B cell (primary cell): ENCODE measurements around the gene MRPS6.

ENCODE experiments used
- EZH2 ChIP-seq: IDR thresholded peaks from 2 replicates; pipeline ENCODE4 v1.6.1; 2012; ENCODE audit warnings: borderline replicate concordance, low read depth, mild to moderate bottlenecking, moderate library complexity, low read length; ENCODE audit not compliant: insufficient read depth, poor library complexity, severe bottlenecking
- TF ChIP-seq, protein P1 (sequence below): fragments of 200-600 bp; IDR thresholded peaks from one replicate; pipeline ENCODE4 v1.8.0; 2022; ENCODE audit warnings: antibody characterized with exemption, mild to moderate bottlenecking

DNA sequence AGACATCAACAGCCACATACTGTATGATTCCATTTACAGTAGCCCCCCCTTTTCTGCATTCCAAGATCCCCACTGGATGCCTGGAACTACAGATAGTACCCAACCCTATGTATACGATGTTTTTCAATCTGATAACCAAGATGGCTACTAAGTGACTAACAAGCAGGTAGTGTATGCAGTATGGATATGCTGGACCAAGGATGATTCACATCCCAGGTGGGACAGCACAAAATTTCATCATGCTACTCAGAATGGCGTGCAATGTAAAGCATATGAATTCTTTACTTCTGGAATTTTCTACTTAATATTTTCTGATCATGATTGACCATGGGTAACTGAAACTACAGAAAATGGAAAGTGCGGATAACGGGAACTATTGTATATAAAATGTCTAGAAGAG is 30.0 kb upstream of the MRPS6 start:
- TF ChIP-seq, protein P1, sequence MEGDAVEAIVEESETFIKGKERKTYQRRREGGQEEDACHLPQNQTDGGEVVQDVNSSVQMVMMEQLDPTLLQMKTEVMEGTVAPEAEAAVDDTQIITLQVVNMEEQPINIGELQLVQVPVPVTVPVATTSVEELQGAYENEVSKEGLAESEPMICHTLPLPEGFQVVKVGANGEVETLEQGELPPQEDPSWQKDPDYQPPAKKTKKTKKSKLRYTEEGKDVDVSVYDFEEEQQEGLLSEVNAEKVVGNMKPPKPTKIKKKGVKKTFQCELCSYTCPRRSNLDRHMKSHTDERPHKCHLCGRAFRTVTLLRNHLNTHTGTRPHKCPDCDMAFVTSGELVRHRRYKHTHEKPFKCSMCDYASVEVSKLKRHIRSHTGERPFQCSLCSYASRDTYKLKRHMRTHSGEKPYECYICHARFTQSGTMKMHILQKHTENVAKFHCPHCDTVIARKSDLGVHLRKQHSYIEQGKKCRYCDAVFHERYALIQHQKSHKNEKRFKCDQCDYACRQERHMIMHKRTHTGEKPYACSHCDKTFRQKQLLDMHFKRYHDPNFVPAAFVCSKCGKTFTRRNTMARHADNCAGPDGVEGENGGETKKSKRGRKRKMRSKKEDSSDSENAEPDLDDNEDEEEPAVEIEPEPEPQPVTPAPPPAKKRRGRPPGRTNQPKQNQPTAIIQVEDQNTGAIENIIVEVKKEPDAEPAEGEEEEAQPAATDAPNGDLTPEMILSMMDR, result no peak
- no peak for TF ChIP-seq EZH2
